GM19395 (cell line): ENCODE data around the gene ZNF723.
"Not testable (repeated sequence)": the region's sequence is repeated elsewhere in the genome, so short reads cannot be mapped to it uniquely, and the experiment has no call there.

Experiments used
- ATAC-seq: cut with Tn5 transposase; IDR thresholded peaks from one replicate; pipeline ENCODE4 v1.9.1; 2021; ENCODE audit warnings: mild to moderate bottlenecking, moderate library complexity; ENCODE audit not compliant: unreplicated experiment

The ZNF723 gene

DNA sequence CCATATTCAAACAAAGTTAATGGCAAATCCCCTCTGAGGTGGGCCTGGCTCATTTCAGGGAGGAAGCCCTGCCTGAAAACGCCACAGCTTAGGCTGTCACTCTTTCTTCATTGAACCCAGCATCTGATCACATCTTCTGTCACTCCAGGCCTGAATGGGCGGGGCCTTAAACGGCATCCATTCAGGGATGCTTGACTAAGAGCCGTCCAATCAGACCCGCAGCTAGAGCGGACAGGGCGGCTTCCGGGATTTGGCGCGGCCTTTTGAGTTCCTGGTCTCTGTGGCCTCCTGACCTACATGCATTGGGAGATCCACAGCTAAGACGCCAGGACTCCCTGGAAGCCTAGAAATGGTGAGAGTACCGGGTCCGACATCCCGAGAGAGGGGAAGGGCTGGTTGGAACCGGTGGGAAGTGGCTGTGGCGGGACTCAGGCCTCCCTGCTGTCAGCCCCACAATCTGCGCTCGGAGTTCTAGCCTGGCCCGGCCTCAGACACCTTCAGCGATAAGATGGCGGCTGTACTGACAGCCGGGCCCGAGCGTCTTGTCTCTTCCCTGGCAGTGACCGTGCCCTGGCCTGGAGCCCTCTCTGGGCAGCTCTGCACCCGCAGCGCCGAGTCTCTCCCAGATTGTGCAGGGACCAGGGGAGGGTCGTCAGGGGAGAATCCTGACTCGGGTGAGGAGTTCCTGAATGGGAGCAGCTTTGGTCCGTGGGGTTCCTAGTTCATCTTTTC is at the start of gene ZNF723:
ZNF723 (plus strand) TSS at position 261 of the 732 bp plus-strand sequence; CDS start at position 350, 89 bp downstream.
- ATAC-seq, result no peak

DNA sequence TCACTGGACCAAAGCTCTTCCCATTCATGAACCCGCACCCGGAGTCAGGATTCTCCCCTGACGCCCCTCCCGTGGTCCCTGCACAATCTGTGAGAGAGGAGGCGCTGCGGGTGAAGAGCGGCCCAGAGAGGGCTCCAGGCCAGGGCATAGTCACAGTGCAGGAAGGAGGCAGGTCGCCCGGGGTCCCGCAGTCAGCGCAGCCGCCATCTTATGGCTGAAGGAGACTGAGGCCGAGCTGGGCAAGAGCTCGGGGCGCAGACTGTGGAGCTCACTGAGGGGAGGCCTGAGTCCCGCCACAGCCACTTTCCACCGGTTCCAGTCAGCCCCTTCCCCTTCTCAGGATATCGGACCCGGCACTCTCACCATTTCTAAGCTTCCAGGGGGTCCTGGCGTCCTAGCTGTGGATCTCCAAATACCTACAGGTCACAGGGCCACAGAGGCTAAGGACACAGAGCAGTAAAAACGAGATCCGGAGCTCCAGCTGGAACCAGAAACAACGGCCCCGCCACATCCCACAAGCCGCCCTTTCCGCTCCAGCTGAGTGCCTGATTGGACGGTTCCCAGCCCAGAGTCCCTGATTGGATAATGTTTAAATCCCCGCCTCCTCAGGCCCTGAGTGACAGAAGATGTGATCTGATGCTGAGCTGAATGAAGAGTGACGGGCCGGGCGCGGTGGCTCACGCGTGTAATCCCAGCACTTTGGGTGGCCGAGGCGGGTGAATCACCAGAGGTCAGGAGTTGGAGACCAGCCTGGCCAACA is 48.3 kb upstream of the ZNF723 start, which contains the start of gene ZNF99:
ZNF99 (minus strand) TSS at position 501 of the 760 bp plus-strand sequence; CDS start at position 366, 135 bp downstream.
- no peak for ATAC-seq

DNA sequence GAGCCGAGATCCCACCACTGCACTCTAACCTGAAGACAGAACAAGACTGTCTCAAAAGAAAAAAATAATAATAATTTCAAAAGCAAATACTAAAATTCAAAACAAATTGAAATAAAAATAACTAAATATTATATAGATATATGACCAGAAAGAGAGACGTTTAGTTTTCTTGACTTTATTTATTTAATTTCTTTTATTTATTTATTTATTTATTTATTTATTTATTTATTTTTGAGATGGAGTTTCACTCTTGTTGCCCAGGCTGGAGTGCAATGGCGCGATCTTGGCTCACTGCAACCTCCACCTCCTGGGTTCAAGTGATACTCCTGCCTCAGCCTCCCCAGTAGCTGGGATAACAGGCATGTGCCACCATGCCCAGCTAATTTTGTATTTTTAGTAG is 39.2 kb upstream of the ZNF723 start:
- not testable (repeated sequence) for ATAC-seq

DNA sequence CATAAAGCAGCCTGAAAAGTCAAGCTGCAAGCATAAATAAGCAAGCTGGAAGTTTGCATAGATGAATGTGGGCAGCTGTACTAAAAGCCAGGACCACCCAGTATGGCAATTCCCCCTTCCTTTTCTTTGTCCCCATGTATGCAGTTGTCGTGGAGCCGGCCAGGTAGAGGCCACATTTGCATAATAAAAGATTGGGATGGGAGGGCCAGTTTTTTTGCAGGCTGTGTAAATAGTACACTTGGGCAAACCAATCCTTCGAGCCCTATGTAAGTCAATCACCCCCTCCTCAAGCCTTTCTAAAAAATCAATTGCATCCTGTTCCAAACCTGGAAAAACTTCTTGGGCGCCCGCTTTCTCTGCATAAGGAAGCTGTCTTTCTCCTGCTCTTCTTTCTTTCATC is 35.1 kb upstream of the ZNF723 start:
- no peak for ATAC-seq

DNA sequence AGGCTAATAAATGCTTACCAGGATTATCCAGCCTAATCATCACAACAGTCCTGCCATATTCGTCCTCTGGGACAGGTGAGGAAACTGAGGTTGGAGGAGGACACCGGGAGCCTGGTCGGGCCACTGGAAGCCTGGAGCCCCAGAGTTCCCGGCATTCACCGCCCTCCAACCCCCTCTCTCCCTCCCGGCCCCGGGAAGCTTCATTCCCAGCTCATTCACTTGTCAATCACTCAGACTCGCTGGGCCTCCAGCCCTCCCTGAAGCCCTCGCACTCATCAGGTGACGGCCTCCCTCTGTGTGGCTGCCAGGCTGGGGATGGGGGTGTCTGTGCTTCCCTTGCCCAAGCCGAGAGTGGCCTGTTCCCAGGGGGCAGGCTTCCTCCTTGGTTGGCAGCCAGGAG is 25.7 kb upstream of the ZNF723 start:
- no peak for ATAC-seq

DNA sequence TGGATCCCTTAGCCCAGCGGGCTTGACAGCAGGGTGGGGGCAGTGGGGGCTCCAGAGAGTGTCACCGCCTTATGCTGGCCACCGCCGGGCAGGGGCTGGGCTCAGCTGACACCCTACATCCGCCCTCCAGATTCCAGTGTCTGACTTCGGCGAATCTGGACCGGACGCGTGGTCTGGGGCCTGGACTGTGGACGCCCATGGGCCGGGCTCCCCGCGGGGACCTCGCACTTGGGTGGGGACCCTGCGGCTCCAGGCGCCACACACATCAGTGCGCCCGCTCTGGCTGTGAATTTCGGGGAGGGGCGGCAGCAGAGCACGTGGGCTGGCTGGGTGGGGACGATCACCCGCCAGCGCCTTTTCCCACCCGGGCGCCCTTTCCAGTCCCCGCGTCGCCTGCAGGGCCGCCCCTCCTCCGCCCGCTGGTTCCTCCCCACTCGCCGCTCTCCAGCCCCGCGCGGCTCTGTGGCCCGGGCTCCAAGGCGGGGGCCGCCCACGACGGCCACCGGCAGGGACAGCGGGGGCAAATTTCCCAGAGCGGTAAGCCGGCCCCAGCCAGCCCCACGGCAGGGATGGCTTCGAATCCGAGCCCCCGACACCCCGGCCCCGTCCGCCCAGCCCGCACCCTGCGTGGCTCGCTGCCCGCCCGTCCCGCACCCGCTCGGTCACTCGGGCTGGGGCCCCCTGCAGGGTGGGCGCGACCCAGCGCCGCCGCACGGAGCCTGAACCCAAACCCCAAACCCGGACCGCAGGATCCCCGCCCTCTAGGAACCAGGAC is 24.8 kb upstream of the ZNF723 start:
- ATAC-seq, result no peak

DNA sequence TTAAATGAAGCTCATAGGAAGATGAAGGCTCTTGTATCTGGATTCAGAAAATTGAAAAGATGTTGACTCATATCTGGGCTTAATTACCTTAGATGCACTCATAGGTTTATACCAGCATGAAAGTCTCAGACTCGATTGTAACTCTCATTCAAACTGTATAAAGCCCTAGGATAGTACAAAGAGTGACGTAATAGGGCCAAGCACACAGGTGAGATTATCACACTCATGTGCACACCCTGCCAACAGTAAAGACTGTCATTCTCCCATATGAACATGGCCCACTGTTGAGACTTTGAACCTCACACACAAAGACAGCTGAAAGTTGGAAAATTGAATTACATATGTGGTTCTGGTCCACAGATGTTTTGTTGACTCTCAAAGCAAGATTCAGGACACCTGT is 18.0 kb upstream of the ZNF723 start:
- ATAC-seq, result no peak

DNA sequence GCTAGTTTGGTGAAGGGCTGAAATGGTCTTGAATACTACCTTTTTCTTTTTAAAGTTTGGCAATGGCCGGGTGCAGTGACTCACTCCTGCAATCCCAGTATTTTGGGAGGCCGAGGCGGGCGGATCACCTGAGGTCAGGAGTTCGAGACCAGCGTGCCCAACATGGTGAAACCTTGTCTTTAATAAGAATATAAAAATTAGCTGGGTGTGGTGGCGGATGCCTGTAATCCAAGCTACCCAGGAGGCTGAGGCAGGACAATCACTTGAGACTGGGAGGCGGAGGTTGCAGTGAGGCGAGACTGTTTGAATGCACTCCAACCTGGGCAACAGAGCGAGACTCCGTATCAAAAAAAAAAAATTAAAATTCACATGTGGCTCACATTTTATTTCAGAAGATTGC is 880 bp upstream of the ZNF723 start:
- no peak for ATAC-seq

DNA sequence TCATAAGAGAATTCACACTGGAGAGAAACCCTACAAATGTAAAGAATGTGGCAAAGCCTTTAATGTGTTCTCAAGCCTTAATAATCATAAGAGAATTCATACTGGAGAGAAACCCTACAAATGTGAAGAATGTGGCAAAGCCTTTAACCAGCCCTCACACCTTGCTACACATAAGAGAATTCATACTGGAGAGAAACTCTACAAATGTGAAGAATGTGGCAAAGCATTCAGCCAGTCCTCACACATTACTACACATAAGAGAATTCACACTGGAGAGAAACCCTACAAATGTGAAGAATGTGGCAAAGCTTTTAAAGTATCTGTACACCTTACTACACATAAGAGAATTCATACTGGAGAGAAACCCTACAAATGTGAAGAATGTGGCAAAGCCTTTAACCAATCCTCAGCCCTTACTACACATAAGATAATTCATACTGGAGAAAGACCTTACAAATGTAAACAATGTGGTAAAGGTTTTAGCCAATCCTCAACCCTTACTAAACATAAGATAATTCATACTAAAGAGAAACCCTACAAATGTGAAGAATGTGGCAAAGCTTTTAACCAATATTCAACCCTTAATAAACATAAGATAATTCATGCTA is 25.7 kb downstream of the ZNF723 start:
- not testable (repeated sequence) for ATAC-seq

DNA sequence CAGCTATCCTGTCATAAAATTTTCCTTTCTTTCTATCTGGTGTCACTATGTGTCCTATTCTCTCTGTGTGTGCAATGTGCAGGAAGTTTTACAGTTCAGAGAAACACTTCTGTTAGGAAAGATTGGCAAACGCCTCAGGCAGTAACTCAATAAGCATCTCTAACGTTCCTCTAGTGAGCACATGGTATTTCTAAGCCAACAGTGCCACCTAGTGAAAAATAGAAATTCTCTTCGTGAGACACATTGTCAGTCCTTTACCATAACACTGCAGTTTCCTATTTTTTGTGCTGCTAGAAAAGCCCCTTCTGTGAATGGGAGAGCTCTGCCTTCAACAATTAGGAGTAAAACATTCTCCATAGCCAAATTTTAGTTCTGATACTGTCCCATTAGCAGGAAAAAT is 50.7 kb downstream of the ZNF723 start:
- no peak for ATAC-seq

DNA sequence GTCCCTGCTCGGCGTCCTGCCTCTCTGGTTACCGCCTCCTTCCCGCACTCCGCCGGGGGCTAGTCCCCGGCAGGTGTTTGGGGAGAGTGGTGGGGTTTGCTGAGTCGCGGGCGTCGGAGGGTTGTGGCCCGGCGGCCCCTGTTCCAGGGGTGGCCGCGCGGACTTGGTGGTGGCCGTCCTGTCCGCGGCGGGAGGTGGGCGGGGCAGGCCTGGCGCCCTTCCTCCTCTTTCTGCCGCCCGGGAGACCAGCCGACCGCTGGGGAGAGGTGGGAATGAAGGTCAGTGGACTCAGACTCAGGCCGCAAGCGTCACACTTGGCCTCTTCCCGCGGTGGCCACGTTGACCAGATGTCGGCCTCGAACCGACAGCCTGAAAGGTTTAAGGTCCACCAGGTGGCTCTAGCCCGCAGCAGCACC is 61.8 kb downstream of the ZNF723 start:
- ATAC-seq, result no peak

DNA sequence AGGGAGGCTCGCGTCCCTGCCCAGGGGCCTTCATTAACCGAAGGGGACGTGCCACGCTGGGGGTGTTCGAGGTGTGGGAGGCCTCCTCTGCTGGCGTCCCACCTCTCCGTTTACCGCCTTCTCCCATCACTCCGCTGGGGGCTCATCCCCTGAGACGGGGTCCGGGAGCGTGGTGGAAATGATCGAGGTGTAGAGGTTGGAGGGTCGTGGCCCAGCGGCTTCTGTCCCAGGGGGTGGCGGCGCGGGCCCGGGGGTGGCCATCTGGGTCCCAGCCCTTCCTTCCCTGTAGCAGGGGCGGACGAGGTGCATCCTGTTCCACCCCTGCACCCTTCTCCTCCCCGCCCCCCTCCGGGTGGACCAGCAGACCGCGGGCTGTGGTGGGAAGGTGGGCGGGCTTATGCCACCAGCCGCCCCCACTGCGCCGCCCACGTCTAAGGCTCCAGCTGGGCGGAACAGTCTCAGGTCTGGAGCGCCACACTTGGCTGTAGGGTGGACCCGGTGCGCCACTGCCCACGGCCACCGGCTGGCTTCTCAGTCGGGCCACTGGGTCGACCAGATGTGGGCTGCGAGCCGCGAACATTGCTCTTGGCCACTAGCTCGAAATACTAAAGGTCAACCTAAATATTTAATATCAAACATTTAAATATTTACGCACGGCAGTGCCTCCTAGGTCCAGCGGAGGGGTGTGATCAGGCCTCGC is 69.5 kb downstream of the ZNF723 start:
- ATAC-seq, result no peak
